ENCODE measurements around the gene IRX4.

The IRX4 gene

DNA sequence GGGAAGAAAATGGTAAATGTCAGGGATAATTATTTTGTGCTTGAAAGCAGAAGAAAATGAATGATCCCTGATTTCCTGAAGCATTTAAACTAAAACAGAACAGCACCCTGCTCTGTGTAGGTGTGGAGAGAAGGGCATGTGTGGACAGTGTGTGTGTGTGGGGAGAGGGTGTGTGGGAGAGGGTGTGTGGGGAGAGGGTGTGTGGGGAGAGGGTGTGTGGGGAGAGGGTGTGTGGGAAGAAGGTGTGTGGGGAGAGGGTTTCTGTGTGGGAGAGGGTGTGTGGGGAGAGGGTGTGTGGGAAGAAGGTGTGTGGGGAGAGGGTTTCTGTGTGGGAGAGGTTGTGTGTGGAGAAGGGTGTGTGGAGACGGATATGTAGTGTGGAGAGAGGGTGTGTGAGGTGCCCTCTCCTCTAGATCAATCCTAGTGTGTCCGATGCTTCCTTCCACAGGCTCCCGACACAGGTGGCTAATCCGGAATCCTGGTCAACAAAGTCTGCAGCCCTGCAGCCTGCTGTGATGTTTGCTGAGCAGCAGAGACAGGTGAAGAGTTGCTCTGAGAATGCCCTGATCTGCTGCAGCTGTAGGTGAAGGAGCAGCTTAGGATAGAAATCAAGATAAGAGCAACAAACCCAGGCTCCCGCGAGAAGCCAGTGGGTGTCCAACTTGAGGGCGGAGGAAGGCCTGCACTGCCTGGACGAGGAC lies 15.5 kb downstream of the IRX4 start:
- DNase-seq: no peak
- H3K27me3 Mint-ChIP-seq: peaks cover 63% of the 10 kb centered on the region
- H3K4me1 Mint-ChIP-seq: no peaks in the 10 kb centered on the region
- no peaks in the 10 kb centered on the region for H3K9me3 Mint-ChIP-seq
- H3K4me3 Mint-ChIP-seq: no peak overlapping the region
- no peak overlapping the region for H3K27ac Mint-ChIP-seq
- ATAC-seq: peak; percentile 94

DNA sequence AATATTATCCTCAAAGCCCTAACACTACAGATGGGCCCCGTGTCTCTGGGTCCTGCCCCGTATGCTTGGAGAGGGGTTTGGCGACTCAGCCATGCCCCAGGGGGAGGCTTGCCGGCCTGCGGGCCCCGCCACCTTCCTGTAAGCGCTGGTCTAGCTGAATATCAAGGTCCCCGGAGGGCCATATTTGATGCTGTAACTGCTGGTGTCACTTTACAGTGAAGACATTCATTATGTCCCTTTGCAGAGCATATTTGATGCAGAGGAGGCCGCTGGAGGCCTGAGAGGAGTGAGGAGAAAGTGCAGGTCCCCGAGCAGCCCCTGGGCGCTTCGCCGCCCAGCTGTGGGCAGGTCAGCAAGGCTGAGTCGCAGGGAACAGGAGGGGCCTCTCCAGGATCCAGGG lies 16.8 kb downstream of the IRX4 start:
- no peak for ATAC-seq
- no peak overlapping the region for H3K4me3 Mint-ChIP-seq
- H3K27me3 Mint-ChIP-seq: peaks cover 56% of the 10 kb centered on the region
- DNase-seq: no peak
- H3K4me1 Mint-ChIP-seq: no peaks in the 10 kb centered on the region
- no peaks in the 10 kb centered on the region for H3K9me3 Mint-ChIP-seq
- no peak overlapping the region for H3K27ac Mint-ChIP-seq

DNA sequence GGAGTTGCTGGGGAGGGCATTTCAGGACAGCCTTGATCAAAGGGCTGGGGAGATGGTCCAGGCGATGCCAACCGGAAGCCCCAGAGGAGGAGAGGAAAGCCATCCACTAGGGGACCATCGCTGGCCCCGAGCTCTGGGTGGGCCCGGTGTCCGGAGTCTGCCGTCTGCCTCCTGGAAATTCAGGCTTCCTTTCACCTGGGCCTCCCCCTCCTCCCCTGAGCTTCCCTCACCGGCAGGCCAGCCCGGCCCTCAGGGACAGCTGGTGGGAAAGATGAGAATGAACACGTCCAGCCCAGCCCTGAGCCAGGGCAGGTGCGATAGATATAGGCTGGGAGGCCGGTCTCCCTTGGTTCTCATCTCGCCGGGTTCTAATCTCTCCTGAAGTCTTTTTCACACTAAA lies 17.2 kb downstream of the IRX4 start:
- peaks cover 56% of the 10 kb centered on the region for H3K27me3 Mint-ChIP-seq
- no peaks in the 10 kb centered on the region for H3K4me1 Mint-ChIP-seq
- no peaks in the 10 kb centered on the region for H3K9me3 Mint-ChIP-seq
- no peak for ATAC-seq
- no peak overlapping the region for H3K4me3 Mint-ChIP-seq
- DNase-seq: no peak
- H3K27ac Mint-ChIP-seq: no peak overlapping the region

DNA sequence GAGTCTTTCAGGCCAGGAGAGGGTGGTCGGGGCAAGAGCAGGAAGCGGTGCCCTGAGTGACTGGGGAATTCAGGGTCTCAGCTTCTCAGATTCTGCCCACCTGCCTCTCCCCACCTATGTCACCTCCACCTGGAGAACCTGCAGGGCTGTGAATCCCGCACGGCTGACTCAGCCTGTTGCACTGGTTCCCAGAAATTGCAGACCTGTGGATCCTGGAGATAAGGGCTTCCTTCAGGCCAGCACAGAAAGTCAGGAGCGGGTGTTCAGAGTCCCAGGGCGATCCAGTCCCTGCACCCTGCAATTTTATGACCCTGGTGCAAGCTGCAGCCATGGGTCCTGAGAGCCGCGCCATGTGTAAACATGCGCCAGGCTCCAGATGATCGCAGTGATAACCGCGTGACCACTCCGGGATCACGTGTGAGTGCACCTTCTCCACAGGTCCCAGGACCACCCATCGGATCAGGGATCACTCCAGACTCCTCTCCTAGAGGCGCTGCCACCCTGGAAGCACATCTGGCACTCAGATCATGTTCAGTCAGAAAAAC lies 17.8 kb downstream of the IRX4 start:
- H3K27me3 Mint-ChIP-seq: peaks cover 56% of the 10 kb centered on the region
- no peak overlapping the region for H3K4me3 Mint-ChIP-seq
- no peaks in the 10 kb centered on the region for H3K4me1 Mint-ChIP-seq
- DNase-seq: no peak
- H3K9me3 Mint-ChIP-seq: no peaks in the 10 kb centered on the region
- no peak overlapping the region for H3K27ac Mint-ChIP-seq
- no peak for ATAC-seq

DNA sequence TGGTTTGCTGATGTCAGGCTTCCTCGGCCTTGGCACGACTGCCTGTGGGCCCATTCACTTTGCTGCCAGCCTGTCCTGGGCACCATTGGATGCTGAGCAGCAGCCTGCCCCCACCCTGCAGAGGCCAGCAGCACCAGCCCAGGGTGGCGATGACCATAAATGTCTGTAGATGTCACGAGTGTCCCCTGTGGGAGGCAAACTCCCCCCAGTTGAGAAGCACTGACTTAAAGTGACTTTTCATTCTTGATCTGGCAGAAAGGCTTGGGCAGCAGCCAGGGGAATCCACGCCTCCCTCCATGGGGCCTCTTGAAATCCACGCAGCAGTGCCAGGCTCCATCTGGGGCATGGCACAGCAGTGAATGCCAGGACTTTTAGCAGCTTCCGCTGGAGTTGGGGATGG lies 21.8 kb downstream of the IRX4 start:
- ATAC-seq (no peak), DNase-seq (no peak)
- Mint-ChIP-seq H3K4me3 (no peak overlapping the region), H3K9me3 (no peaks in the 10 kb centered on the region), H3K4me1 (no peaks in the 10 kb centered on the region), H3K27ac (no peak overlapping the region), H3K27me3 (peaks cover 30% of the 10 kb centered on the region)

DNA sequence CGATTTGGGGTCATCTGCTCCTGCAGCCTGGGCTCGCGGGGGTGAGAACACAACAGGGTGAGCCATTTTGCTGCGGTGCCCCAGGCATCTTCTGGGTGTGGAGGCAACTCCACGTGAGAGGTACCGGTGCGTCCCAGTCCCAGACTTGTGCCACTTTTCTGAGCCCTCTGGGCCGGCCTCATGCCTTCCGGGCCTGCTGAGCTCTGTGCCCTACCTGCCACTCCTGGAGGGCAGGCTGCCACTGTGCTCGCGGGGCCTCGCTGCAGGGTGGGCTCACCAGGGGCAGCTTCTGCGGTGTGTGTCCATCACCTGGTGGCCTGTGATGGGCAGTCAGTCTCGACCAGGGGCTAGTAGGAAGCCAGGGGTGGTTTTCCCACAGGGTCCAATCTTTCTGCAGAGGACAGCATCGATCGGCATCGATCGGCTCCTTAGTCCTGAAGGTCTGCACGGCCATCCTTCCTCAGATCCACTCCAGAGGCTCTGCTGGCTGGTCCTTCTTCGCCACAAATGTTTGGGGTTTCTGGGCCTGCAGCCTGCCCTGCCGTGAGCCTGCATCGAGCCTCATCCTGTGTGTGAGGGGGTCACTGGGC lies 22.6 kb downstream of the IRX4 start:
- H3K4me1 Mint-ChIP-seq: no peaks in the 10 kb centered on the region
- peaks cover 30% of the 10 kb centered on the region for H3K27me3 Mint-ChIP-seq
- no peaks in the 10 kb centered on the region for H3K9me3 Mint-ChIP-seq
- no peak overlapping the region for H3K4me3 Mint-ChIP-seq
- no peak for ATAC-seq
- H3K27ac Mint-ChIP-seq: no peak overlapping the region
- DNase-seq: no peak

DNA sequence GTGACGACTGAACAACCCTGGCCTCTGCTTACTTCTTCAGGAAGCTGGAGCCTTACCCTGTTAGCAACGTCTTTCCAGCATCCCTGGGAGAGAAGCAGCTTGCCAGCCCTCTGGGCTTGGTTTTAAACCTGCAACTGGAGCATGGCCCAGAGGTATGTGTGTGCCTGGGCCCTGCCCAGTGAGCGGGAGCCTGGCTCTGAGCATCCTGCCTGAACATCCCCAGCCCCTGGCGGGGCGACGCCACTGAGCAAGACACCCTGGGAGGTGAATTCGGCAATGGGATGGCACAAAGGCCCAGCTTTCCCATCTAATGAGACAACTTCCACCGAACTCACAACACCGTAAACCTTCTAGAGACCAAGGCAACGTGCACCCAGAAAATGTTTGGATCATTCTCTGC lies 23.6 kb downstream of the IRX4 start:
- H3K9me3 Mint-ChIP-seq: no peaks in the 10 kb centered on the region
- peaks cover 30% of the 10 kb centered on the region for H3K27me3 Mint-ChIP-seq
- ATAC-seq: no peak
- no peak overlapping the region for H3K4me3 Mint-ChIP-seq
- no peaks in the 10 kb centered on the region for H3K4me1 Mint-ChIP-seq
- no peak for DNase-seq
- H3K27ac Mint-ChIP-seq: no peak overlapping the region

DNA sequence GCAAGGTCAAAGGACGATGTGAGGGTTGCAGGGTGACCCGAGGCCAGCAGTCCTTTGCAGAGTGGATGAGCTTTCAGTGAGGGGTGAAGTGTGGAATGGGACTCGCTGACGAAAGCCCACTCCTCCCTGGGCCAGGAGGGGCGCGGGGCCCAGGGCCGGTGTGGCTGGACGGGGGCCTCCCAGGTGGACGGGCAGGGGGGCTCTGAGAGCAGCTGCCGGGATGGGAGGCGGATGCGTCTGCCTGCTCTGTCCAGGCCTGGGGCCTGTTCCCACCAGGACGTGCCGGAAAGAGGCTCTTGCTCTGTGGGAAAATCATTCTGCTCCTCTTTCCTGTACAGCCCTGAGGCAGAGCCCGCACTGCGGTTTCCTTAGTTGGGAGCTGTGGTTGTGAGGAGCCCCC lies 24.3 kb downstream of the IRX4 start:
- ATAC-seq: peak; percentile 29
- no peaks in the 10 kb centered on the region for H3K4me1 Mint-ChIP-seq
- DNase-seq: no peak
- H3K27me3 Mint-ChIP-seq: peaks cover 36% of the 10 kb centered on the region
- H3K4me3 Mint-ChIP-seq: no peak overlapping the region
- no peaks in the 10 kb centered on the region for H3K9me3 Mint-ChIP-seq
- no peak overlapping the region for H3K27ac Mint-ChIP-seq

DNA sequence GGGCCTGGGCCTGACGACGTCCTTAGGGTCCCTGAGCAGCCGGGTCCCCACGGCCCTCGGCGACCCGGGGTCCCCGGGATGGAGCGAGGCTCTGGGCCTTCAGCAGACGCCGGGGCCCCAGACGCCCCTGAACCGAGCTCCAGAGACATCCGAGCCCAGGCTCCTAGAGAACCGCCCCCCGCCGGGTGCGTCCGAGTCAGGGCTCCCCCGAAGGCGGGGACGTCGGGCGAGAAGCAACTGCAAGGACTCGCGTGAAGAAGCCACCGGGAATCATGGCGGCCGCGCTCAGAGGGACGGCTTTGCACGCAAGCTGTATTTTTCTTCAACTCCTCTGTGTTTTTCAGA lies 25.5 kb downstream of the IRX4 start:
- DNase-seq (no peak), ATAC-seq (peak; percentile 47)
- peaks cover 41% of the 10 kb centered on the region for H3K27me3 Mint-ChIP-seq
- H3K27ac Mint-ChIP-seq: no peak overlapping the region
- H3K4me1 Mint-ChIP-seq: no peaks in the 10 kb centered on the region
- H3K9me3 Mint-ChIP-seq: no peaks in the 10 kb centered on the region
- no peak overlapping the region for H3K4me3 Mint-ChIP-seq

DNA sequence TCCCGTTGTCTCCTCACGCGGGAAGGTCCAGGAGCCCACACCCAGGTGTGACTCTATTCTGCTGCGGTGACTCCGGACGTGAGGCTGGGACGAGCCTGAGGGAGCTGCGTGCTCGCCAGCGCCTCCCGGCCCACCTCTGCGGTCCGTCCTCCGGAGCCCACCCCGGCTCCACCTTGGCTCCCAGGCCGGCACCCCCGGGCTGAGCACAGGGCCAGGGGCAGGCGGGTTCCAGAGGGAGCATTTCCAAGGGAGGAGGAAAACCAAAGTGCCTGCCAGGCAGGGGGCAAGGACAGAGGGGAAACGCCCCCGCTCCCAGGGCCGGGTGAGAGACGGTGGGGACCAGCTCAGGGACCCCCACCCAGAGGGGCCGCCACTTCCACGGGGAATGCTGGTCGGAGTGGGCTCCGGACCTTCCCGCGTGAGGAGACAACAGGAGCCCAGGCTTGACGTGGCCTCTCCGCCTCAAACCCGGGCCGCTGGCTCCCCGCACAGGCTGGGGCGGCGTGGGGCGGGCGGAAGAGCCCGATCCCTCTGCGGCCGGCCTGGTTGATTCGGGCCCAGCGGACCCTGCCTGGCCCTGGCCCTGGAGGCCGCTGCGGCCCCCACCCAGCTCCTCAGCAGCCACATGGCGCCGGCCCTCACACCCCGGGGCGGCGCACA lies 26.0 kb downstream of the IRX4 start:
- Mint-ChIP-seq H3K4me1 (no peaks in the 10 kb centered on the region), H3K27ac (no peak overlapping the region), H3K4me3 (no peak overlapping the region), H3K27me3 (peaks cover 46% of the 10 kb centered on the region), H3K9me3 (no peaks in the 10 kb centered on the region)
- DNase-seq (no peak), ATAC-seq (no peak)

DNA sequence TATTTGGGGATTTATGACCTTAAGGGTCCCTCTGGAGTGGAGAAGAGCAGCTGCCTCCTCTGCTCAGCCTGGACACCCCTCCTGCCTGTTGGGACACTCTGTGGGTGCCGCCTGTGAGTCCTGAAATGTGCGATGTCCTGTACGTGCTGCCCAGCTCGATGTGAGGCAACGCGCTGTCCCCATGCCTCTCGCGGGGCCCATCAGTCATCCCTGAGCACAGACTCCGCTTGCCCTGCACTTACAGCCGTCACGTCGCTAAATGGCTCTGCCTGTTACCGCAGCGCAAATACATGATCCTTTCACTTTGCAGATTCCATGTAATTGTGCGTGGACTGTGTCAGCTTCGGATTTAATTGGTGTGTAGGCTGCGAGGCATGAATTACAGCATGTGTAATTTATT lies 27.1 kb downstream of the IRX4 start:
- Mint-ChIP-seq H3K4me3 (no peak overlapping the region), H3K27ac (no peak overlapping the region), H3K4me1 (no peaks in the 10 kb centered on the region), H3K9me3 (no peaks in the 10 kb centered on the region), H3K27me3 (peaks cover 58% of the 10 kb centered on the region)
- DNase-seq (no peak), ATAC-seq (no peak)

DNA sequence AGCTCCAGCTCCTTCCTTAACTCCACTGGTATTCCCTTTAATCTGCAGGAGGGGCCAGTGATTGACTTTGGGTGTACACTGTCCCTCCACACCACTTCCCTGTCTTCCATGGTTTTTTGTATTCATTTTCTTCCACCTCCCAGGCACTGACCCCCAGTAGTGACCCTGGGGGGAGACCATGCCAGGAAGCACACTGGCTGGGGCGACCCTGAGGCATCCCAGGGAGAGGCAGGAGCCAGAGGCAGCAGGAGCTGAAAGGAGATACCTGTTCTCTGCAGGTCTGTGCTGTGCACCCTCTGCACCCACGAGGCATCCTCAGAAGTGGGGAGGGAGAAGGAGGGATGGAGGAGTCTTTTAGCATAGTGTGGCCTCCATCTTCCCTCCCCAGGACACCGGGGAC lies 27.6 kb downstream of the IRX4 start:
- Mint-ChIP-seq H3K27me3 (peaks cover 62% of the 10 kb centered on the region), H3K4me1 (no peaks in the 10 kb centered on the region), H3K27ac (no peak overlapping the region), H3K4me3 (no peak overlapping the region), H3K9me3 (no peaks in the 10 kb centered on the region)
- DNase-seq: no peak
- ATAC-seq: no peak

DNA sequence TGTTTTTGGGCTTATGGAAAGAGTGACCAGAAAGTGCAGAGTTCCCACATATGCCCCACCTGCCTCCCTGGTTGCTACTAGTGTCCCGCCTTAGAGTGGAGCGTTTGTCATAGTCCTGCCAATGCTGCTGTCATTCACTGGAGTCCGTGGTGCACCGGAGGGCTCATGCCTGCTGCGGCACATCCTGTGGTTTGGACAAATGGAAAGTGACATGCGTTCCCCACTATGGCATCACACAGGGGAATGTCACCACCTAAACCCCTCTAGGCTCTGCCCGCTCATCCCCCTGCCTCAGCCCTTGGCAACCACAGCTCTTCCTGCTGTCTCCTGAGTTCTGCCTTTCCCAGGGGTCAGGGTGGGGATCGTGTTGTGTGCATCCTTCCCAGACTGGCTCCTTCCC lies 29.2 kb downstream of the IRX4 start:
- Mint-ChIP-seq H3K4me3 (no peak overlapping the region), H3K27me3 (peaks cover 72% of the 10 kb centered on the region), H3K9me3 (no peaks in the 10 kb centered on the region), H3K4me1 (no peaks in the 10 kb centered on the region), H3K27ac (no peak overlapping the region)
- ATAC-seq (no peak), DNase-seq (no peak)

DNA sequence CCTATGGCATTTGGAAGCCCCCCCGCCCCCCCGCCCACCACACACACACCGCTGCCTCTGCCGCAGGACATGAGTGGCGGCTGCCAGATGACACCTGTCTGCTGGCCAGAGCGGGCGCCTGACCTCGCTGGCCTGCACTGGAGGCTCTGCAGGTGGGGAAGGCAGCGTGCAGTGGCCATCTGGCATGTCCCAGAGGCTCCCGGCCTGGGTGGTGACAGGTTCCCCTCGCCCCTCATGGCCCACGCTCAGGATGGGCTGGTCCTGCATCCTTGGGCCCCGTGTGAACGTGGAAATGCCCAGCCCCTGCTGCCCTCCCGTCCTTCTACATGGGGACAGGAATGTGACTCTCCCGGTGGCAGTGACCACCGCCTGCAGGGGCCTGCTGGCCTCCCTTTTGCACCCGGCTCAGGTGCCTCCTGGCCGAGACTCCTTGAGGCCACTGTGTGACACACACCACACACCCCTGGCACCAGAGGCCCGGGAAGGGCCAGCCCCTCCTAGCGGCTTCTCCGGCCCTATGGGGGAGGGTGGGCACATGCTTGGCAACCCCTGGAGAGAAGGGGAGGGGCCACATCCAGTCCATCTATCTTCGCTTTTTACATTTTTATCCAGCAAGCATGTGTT lies 30.3 kb downstream of the IRX4 start:
- ATAC-seq (no peak), DNase-seq (no peak)
- no peak overlapping the region for H3K4me3 Mint-ChIP-seq
- H3K27ac Mint-ChIP-seq: no peak overlapping the region
- no peaks in the 10 kb centered on the region for H3K9me3 Mint-ChIP-seq
- peaks cover 81% of the 10 kb centered on the region for H3K27me3 Mint-ChIP-seq
- no peaks in the 10 kb centered on the region for H3K4me1 Mint-ChIP-seq

DNA sequence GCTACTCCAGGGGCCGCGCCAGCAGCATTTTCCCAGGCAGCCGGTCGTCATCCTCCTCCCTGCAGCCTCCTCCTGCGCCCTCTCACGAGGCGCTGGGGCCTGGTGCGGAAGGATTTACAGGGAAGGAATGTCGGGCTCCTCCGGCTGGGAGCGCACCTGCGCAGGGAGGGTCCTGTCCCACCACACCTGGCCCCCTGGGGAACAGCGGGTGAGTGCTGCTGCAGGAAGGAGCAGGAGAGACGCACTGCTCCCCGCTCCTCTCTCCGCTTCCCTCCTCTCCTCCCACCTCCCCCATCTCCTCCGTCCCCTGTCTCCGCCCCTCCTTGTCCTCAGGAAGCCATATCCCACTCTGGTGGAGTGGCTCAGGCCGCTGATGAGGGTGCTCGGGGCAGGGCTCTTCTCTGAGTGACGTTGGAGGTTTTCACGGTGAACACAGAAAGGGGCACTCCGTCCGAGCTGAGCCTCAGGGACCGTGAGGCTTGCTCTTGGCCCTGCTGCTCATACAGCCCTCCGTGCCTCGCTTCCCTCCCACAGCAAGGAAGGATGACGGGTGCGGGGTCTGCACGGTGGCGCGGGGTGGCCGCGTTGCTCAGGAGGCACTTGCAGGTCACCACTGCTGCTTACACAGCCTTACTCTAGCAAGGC lies 31.3 kb downstream of the IRX4 start:
- Mint-ChIP-seq H3K27me3 (peaks cover 83% of the 10 kb centered on the region), H3K9me3 (no peaks in the 10 kb centered on the region), H3K27ac (no peak overlapping the region), H3K4me3 (no peak overlapping the region), H3K4me1 (no peaks in the 10 kb centered on the region)
- ATAC-seq (no peak), DNase-seq (no peak)
